ENCODE measurements around the gene ACCS. TPM values are rescaled to one million over a fixed set of nuclear protein-coding genes. Genes with fewer than 3 reads are reported as not detected.

The ACCS gene
- polyA plus RNA-seq, 1 donor: 17.9 TPM

- no peak for DNase-seq
Measured at GRCh38 chr11:44043157-44043556, 22.9 kb upstream of the ACCS start.

GRCh38 chr11:44046182-44046581 is 19.9 kb upstream of the ACCS start:
- no peak for DNase-seq

GRCh38 chr11:44047298-44047697 is 18.8 kb upstream of the ACCS start:
- no peak for DNase-seq

- no peak for DNase-seq
Measured at GRCh38 chr11:44047931-44048431, 18.1 kb upstream of the ACCS start, which contains the start of gene ACCSL. Gene ACCSL (plus strand): TSS chr11:44047981. CDS start chr11:44048037, 56 bp downstream.

GRCh38 chr11:44049832-44050231 is 16.2 kb upstream of the ACCS start:
- DNase-seq: no peak

GRCh38 chr11:44051171-44051570 is 14.9 kb upstream of the ACCS start:
- DNase-seq: no peak

GRCh38 chr11:44057340-44057739 is 8.7 kb upstream of the ACCS start:
- no peak for DNase-seq

- no peak for DNase-seq
Measured at GRCh38 chr11:44058275-44058674, 7.8 kb upstream of the ACCS start.

- DNase-seq: no peak
Measured at GRCh38 chr11:44065161-44065661, 859 bp upstream of the ACCS start.

- peak; percentile 39 for DNase-seq
Measured at GRCh38 chr11:44066732-44067141, 667 bp downstream of the ACCS start.

- DNase-seq: no peak
Measured at GRCh38 chr11:44067266-44067665, 1.2 kb downstream of the ACCS start.

- no peak for DNase-seq
Measured at GRCh38 chr11:44068180-44068579, 2.1 kb downstream of the ACCS start.

GRCh38 chr11:44071157-44071556 is 5.1 kb downstream of the ACCS start:
- no peak for DNase-seq

- DNase-seq: no peak
Measured at GRCh38 chr11:44072757-44073658, 6.9 kb downstream of the ACCS start.

GRCh38 chr11:44078794-44079193 is 12.7 kb downstream of the ACCS start:
- DNase-seq: no peak

- DNase-seq: no peak
Measured at GRCh38 chr11:44079376-44079775, 13.3 kb downstream of the ACCS start.

- DNase-seq: no peak
Measured at GRCh38 chr11:44080951-44081350, 14.9 kb downstream of the ACCS start.

GRCh38 chr11:44082645-44083044 is 16.6 kb downstream of the ACCS start:
- DNase-seq: no peak

- DNase-seq: no peak
Measured at GRCh38 chr11:44083433-44083832, 17.4 kb downstream of the ACCS start.

GRCh38 chr11:44083906-44084305 is 17.8 kb downstream of the ACCS start:
- DNase-seq: no peak

GRCh38 chr11:44085330-44085729 is 19.3 kb downstream of the ACCS start:
- no peak for DNase-seq

GRCh38 chr11:44088377-44088776 is 22.3 kb downstream of the ACCS start:
- no peak for DNase-seq

GRCh38 chr11:44088871-44089270 is 22.8 kb downstream of the ACCS start:
- DNase-seq: no peak

- DNase-seq: no peak
Measured at GRCh38 chr11:44090539-44090938, 24.5 kb downstream of the ACCS start.

Data from hindlimb muscle (tissue), 1 donor.